Loucy (cell line): ENCODE results near the gene LRRC27.

Source experiments
- H2AFZ ChIP-seq: fragments of 200-600 bp; sonication (generic); 2 replicates; pipeline ENCODE4 v1.6.0; 2016; ENCODE audit warnings: antibody characterized with exemption, mild to moderate bottlenecking, low read length, moderate library complexity
- H3F3A ChIP-seq: fragments of 200-600 bp; 2 replicates; pipeline ENCODE4 v1.6.0; 2016; ENCODE audit warnings: antibody characterized with exemption, low read depth, mild to moderate bottlenecking
- H3K27me3 ChIP-seq: fragments of 200-600 bp; sonication (generic); 2 replicates; pipeline ENCODE4 v1.6.1; 2014; ENCODE audit warnings: low read length, mild to moderate bottlenecking; ENCODE audit not compliant: insufficient read depth, poor library complexity, severe bottlenecking
- H3K36me3 ChIP-seq: fragments of 200-600 bp; sonication (generic); 2 replicates; pipeline ENCODE4 v1.6.1; 2016; ENCODE audit warnings: low read length; ENCODE audit not compliant: insufficient read depth
- H3K4me1 ChIP-seq: fragments of 200-600 bp; sonication (generic); 2 replicates; pipeline ENCODE4 v1.5.1; 2014; ENCODE audit warnings: low read length, mild to moderate bottlenecking; ENCODE audit not compliant: insufficient read depth, poor library complexity, severe bottlenecking
- H3K4me2 ChIP-seq: fragments of 200-600 bp; sonication (generic); 2 replicates; pipeline ENCODE4 v1.6.0; 2014; ENCODE audit warnings: antibody characterized with exemption, low read length, low read depth, mild to moderate bottlenecking; ENCODE audit not compliant: poor library complexity, severe bottlenecking
- H3K4me3 ChIP-seq: fragments of 200-600 bp; sonication (generic); 2 replicates; pipeline ENCODE4 v1.5.1; 2014; ENCODE audit warnings: low read length, mild to moderate bottlenecking, mixed read lengths; ENCODE audit not compliant: poor library complexity, severe bottlenecking
- H3K79me2 ChIP-seq: fragments of 200-600 bp; sonication (generic); 2 replicates; pipeline ENCODE4 v1.6.1; 2014; ENCODE audit warnings: low read length; ENCODE audit not compliant: insufficient read depth
- H3K9ac ChIP-seq: fragments of 200-600 bp; sonication (generic); 2 replicates; pipeline ENCODE4 v1.6.0; 2014; ENCODE audit warnings: mild to moderate bottlenecking, low read depth, low read length, moderate library complexity; ENCODE audit not compliant: poor library complexity, severe bottlenecking
- H3K9me2 ChIP-seq: fragments of 200-600 bp; sonication (generic); replicated peaks from 2 replicates; pipeline ENCODE4 v1.6.1; 2016; ENCODE audit warnings: low read depth, low read length, mixed read lengths
- H3K9me3 ChIP-seq: fragments of 200-600 bp; sonication (generic); 2 replicates; pipeline ENCODE4 v1.6.1; 2014; ENCODE audit warnings: mild to moderate bottlenecking, antibody characterized with exemption, low read length, low read depth; ENCODE audit not compliant: insufficient read depth
- H4K20me1 ChIP-seq: fragments of 200-600 bp; sonication (generic); 2 replicates; pipeline ENCODE4 v1.6.0; 2014; ENCODE audit warnings: antibody characterized with exemption, low read length, mild to moderate bottlenecking; ENCODE audit not compliant: insufficient read depth, poor library complexity, severe bottlenecking
- CTCF ChIP-seq: fragments of 200-600 bp; sonication (generic); conservative IDR thresholded peaks from 2 replicates; pipeline ENCODE4 v1.5.1; 2014; ENCODE audit warnings: mild to moderate bottlenecking, antibody characterized with exemption, low read length
- EZH2phosphoT487 ChIP-seq: fragments of 200-600 bp; IDR thresholded peaks from 2 replicates; pipeline ENCODE4 v1.6.1; 2018; ENCODE audit warnings: antibody characterized with exemption, mild to moderate bottlenecking, moderate library complexity, borderline replicate concordance

LRRC27 gene

GRCh38 chr10:132384618-132385388 lies 52.8 kb downstream of the LRRC27 start:
- Histone ChIP-seq H3K9me3 (no peaks in the 10 kb centered on the region), H3F3A (0 out of 2 replicates have a peak, but pooled peaks cover 4% of the 10 kb centered on the region), H3K27me3 (no peaks in the 10 kb centered on the region), H3K4me2 (no peak overlapping the region), H3K9me2 (no peaks in the 10 kb centered on the region), H3K79me2 (no peaks in the 10 kb centered on the region), H3K36me3 (no peaks in the 10 kb centered on the region), H3K4me1 (peaks cover 74% of the 10 kb centered on the region), H2AFZ (no peak overlapping the region), H3K4me3 (no peak overlapping the region), H4K20me1 (no peaks in the 10 kb centered on the region), H3K9ac (peak overlapping the region; percentile 1)
- TF ChIP-seq CTCF (no peak), EZH2phosphoT487 (no peak)

GRCh38 chr10:132385389-132385667 lies 53.3 kb downstream of the LRRC27 start:
- Histone ChIP-seq H3K36me3 (no peaks in the 10 kb centered on the region), H3K9me3 (no peaks in the 10 kb centered on the region), H4K20me1 (no peaks in the 10 kb centered on the region), H3K4me1 (peaks cover 79% of the 10 kb centered on the region), H3K79me2 (no peaks in the 10 kb centered on the region), H2AFZ (no peak overlapping the region), H3K9ac (peak overlapping the region; percentile 1), H3K27me3 (no peaks in the 10 kb centered on the region), H3K4me3 (no peak overlapping the region), H3K9me2 (no peaks in the 10 kb centered on the region), H3F3A (0 out of 2 replicates have a peak, but pooled peaks cover 4% of the 10 kb centered on the region), H3K4me2 (no peak overlapping the region)
- TF ChIP-seq CTCF: no peak
- TF ChIP-seq EZH2phosphoT487: no peak

GRCh38 chr10:132385721-132386418 lies 53.9 kb downstream of the LRRC27 start:
- H3K36me3 ChIP-seq: no peaks in the 10 kb centered on the region
- H3K9ac ChIP-seq: no peak overlapping the region
- TF ChIP-seq EZH2phosphoT487 (no peak), CTCF (no peak)
- H3K4me1 ChIP-seq: peaks cover 79% of the 10 kb centered on the region
- H3F3A ChIP-seq: 0 out of 2 replicates have a peak, but pooled peaks cover 4% of the 10 kb centered on the region
- H3K4me2 ChIP-seq: peak overlapping the region; percentile 91
- H3K9me2 ChIP-seq: no peaks in the 10 kb centered on the region
- H3K9me3 ChIP-seq: no peaks in the 10 kb centered on the region
- no peaks in the 10 kb centered on the region for H4K20me1 ChIP-seq
- no peak overlapping the region for H3K4me3 ChIP-seq
- H3K79me2 ChIP-seq: no peaks in the 10 kb centered on the region
- no peaks in the 10 kb centered on the region for H3K27me3 ChIP-seq
- no peak overlapping the region for H2AFZ ChIP-seq
